RWPE1 (cell line): ENCODE data around the gene PDE4DIP.
"Not testable (repeated sequence)": the region's sequence is repeated elsewhere in the genome, so short reads cannot be mapped to it uniquely, and the experiment has no call there.

Source experiments
- CTCF ChIA-PET: fragments of 350-600 bp; sonication (Branson Sonifier 250); formaldehyde crosslinking; extraction: SDS; loops from one replicate; lab custom pipeline; 2021; lab: Yijun Ruan, JAX
- POLR2A ChIA-PET: fragments of 400-600 bp; formaldehyde crosslinking; extraction: SDS; loops from one replicate; lab custom pipeline; 2020; ENCODE audit warnings: antibody characterized with exemption; ENCODE audit not compliant: low non-redundant PET; lab: Yijun Ruan, JAX
- DNase-seq: peaks from one replicate; pipeline ENCODE4 v3.0.0; 2012; ENCODE audit warnings: low spot score
- H3K27ac ChIP-seq: fragments of 450-650 bp; 2 replicates; pipeline ENCODE4 v1.5.1; 2017

The PDE4DIP gene

GRCh38 chr1:148989378-148989777 is 145.2 kb downstream of the PDE4DIP start:
- POLR2A ChIA-PET, DNase-seq, CTCF ChIA-PET, H3K27ac ChIP-seq: not testable (repeated sequence)

- POLR2A ChIA-PET, DNase-seq, CTCF ChIA-PET, H3K27ac ChIP-seq: not testable (repeated sequence)
Observed at GRCh38 chr1:148990233-148990788, 146.1 kb downstream of the PDE4DIP start.

- DNase-seq, H3K27ac ChIP-seq, CTCF ChIA-PET, POLR2A ChIA-PET: not testable (repeated sequence)
Observed at GRCh38 chr1:148991818-148992217, 147.6 kb downstream of the PDE4DIP start.

GRCh38 chr1:148992364-148992763 is 148.1 kb downstream of the PDE4DIP start:
- POLR2A ChIA-PET, CTCF ChIA-PET, DNase-seq, H3K27ac ChIP-seq: not testable (repeated sequence)

- H3K27ac ChIP-seq, POLR2A ChIA-PET, CTCF ChIA-PET, DNase-seq: not testable (repeated sequence)
Observed at GRCh38 chr1:148996449-148997224, 152.4 kb downstream of the PDE4DIP start.

- H3K27ac ChIP-seq, CTCF ChIA-PET, DNase-seq, POLR2A ChIA-PET: not testable (repeated sequence)
Observed at GRCh38 chr1:148997405-148997804, 153.2 kb downstream of the PDE4DIP start.

GRCh38 chr1:149002664-149003063 is 158.4 kb downstream of the PDE4DIP start:
- CTCF ChIA-PET, H3K27ac ChIP-seq, DNase-seq, POLR2A ChIA-PET: not testable (repeated sequence)

DNA sequence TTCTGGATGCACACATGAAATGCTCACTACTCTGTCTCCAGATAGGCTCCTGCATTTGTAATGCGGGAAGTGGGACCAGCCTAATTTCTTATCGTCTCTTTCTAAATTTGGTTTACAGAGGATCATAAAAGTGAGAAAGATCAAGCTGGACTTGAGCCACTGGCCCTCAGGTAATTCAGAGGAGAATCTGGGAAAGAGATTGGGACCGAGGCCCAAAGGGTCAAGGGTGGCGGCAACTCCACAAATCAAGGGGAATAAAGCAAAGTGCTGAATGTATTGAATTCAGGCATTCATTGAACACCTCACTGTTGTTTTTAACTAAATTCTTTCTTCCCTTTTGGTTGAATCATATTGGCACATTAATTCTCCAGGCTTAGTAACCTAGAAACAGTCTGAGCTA is 164.1 kb downstream of the PDE4DIP start:
- POLR2A ChIA-PET, CTCF ChIA-PET, DNase-seq, H3K27ac ChIP-seq: not testable (repeated sequence)

DNA sequence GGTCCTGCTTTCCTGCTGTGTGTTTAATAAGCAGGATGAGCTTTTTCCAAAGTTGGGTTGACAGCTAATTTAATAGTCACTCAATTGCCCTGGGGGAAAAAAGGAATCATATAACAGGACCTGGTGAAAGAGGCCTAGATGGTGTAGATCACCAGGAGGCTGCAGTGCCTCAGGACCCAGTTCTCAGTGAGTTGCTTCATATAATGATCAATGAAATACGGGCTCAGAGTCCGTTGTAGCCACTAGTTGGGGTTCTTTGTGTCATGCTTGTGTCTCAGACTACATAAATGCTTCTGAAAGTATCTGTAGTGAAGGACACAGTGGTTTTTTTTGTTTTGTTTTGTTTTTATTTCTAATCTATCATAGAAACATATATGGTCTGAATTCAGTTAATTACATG is 164.5 kb downstream of the PDE4DIP start:
- H3K27ac ChIP-seq, POLR2A ChIA-PET, DNase-seq, CTCF ChIA-PET: not testable (repeated sequence)

DNA sequence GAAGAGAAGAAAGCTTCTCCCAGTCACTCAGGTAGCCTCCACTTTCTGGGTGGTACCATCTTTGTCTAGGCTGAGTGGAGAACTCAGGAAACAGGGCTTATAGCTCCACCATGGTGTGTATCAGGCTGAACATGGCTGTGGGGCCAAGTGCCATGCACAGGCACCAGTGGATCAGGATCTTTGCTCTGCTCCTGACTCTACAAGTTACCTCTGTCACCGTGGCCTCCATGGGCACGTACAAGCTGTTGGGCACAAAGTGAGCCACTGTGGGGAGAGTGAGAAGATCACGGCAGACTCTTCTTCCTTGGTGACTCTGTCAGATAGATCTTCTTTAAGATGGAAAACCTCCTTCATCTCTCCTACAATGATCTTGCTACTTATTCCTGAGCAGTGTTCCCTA is 165.5 kb downstream of the PDE4DIP start:
- H3K27ac ChIP-seq, DNase-seq, CTCF ChIA-PET, POLR2A ChIA-PET: not testable (repeated sequence)

GRCh38 chr1:149012599-149012998 is 168.4 kb downstream of the PDE4DIP start:
- DNase-seq, CTCF ChIA-PET, POLR2A ChIA-PET, H3K27ac ChIP-seq: not testable (repeated sequence)

GRCh38 chr1:149013513-149013912 is 169.3 kb downstream of the PDE4DIP start:
- H3K27ac ChIP-seq, CTCF ChIA-PET, POLR2A ChIA-PET, DNase-seq: not testable (repeated sequence)

GRCh38 chr1:149015522-149015921 is 171.3 kb downstream of the PDE4DIP start:
- POLR2A ChIA-PET, DNase-seq, H3K27ac ChIP-seq, CTCF ChIA-PET: not testable (repeated sequence)

- POLR2A ChIA-PET, DNase-seq, CTCF ChIA-PET, H3K27ac ChIP-seq: not testable (repeated sequence)
Observed at GRCh38 chr1:149016626-149017025, 172.4 kb downstream of the PDE4DIP start.

DNA sequence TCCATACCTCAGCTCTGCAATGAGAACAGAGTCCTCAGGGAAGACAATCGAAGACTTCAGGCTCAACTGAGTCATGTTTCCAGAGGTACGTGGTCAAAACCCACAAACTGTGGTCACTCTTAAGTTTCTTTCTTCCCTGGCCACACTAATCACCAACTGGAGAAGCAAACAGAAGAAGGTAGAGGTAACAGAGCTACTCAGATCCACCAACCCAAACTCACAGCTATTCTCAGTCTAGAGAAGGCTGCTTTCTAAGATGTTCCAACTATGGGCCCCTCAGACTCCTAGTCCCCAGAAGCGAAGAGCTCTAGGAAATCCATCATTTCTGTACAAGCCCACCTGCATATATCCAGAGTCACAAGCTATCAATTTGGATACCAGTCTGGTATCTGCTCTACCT is 174.3 kb downstream of the PDE4DIP start:
- not testable (repeated sequence) for DNase-seq

GRCh38 chr1:149024327-149024726 is 180.1 kb downstream of the PDE4DIP start:
- DNase-seq, H3K27ac ChIP-seq, CTCF ChIA-PET, POLR2A ChIA-PET: not testable (repeated sequence)

More for the DNA sequence above, 174.3 kb downstream of the PDE4DIP start:
- POLR2A ChIA-PET, CTCF ChIA-PET, H3K27ac ChIP-seq: not testable (repeated sequence)

DNA sequence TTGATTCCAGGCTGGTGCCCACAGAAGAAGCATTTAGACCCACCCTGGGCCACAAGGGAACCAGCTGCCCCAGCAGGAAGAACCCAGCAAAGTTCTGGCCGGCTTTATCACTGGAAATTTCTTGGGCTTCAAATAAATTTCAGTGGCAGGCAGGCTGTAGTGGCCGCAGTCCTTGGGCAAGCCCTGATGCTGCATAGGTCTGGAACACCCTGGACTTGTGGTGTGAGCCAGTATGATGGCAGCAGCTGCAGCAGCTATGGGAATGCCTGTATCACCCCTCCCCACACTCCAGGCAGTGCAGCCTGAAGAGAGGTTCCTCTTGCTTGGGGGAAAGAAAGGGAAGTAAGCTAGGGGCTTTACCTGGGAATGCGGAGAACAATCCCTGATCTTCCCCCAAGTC is 189.7 kb downstream of the PDE4DIP start:
- POLR2A ChIA-PET, H3K27ac ChIP-seq, DNase-seq, CTCF ChIA-PET: not testable (repeated sequence)

DNA sequence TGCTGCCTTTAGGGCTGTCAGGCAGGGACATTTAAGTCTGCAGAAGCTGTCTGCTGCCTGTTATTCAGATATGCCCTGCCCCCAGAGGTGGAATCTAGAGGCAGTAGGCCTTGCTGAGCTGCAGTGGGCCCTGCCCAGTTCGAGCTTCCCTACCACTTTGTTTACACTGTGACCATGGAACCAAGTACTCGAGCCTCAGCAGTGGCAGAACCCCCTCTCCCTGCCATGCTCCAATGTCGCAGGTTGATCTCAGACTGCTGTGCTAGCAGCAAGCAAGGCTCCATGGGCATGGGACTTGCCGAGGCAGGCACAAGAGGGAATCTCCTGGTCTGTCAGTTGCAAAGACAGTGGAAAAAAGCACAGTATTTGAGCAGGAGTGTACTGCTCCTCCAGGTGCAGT is 198.8 kb downstream of the PDE4DIP start:
- POLR2A ChIA-PET, DNase-seq, H3K27ac ChIP-seq, CTCF ChIA-PET: not testable (repeated sequence)
